NT2/D1 (cell line): ENCODE results near the gene PODXL2.

Source experiments
- DNase-seq: peaks from one replicate; pipeline ENCODE4 v3.0.0-alpha.2; 2011; ENCODE audit warnings: low read depth, low spot score
- H3K27me3 ChIP-seq: 2 replicates; pipeline ENCODE4 v1.6.0; 2011; ENCODE audit warnings: mild to moderate bottlenecking; ENCODE audit not compliant: insufficient read length, insufficient read depth
- H3K36me3 ChIP-seq: 2 replicates; pipeline ENCODE4 v1.6.1; 2011; ENCODE audit warnings: mild to moderate bottlenecking, low read length, mixed read lengths; ENCODE audit not compliant: insufficient read depth, insufficient read length
- H3K4me1 ChIP-seq: 2 replicates; pipeline ENCODE4 v1.5.1; 2011; ENCODE audit not compliant: insufficient read depth, insufficient read length
- H3K4me3 ChIP-seq: 2 replicates; pipeline ENCODE4 v1.5.1; 2011; ENCODE audit warnings: low read depth; ENCODE audit not compliant: insufficient read length
- H3K9ac ChIP-seq: 2 replicates; pipeline ENCODE4 v1.6.0; 2011; ENCODE audit warnings: low read depth; ENCODE audit not compliant: insufficient read length
- H3K9me3 ChIP-seq: 2 replicates; pipeline ENCODE4 v1.5.1; 2011; ENCODE audit warnings: mild to moderate bottlenecking, low read length; ENCODE audit not compliant: insufficient read depth
- SUZ12 ChIP-seq: IDR thresholded peaks from 2 replicates; pipeline ENCODE4 v1.6.1; 2011; ENCODE audit not compliant: insufficient read length, insufficient read depth; ENCODE audit errors: extremely low read depth
- YY1 ChIP-seq: IDR thresholded peaks from 2 replicates; pipeline ENCODE4 v1.6.1; 2011; ENCODE audit not compliant: insufficient read length, insufficient read depth
- ZNF274 ChIP-seq: IDR thresholded peaks from 2 replicates; pipeline ENCODE4 v1.6.1; 2011; ENCODE audit warnings: mild to moderate bottlenecking, low read depth, low read length

The PODXL2 gene

GRCh38 chr3:127622031-127622430, 7.0 kb upstream of the PODXL2 start:
- no peaks in the 10 kb centered on the region for H3K4me1 ChIP-seq
- TF ChIP-seq YY1 (no peak), SUZ12 (no peak), ZNF274 (no peak)
- H3K9ac ChIP-seq, result no peak overlapping the region
- H3K9me3 ChIP-seq, result no peaks in the 10 kb centered on the region
- no peak for DNase-seq
- H3K4me3 ChIP-seq, result no peak overlapping the region
- peaks cover 59% of the 10 kb centered on the region for H3K36me3 ChIP-seq
- H3K27me3 ChIP-seq, result peaks cover 10% of the 10 kb centered on the region

- Histone ChIP-seq H3K4me1 (no peaks in the 10 kb centered on the region), H3K9me3 (no peaks in the 10 kb centered on the region), H3K27me3 (peaks cover 20% of the 10 kb centered on the region), H3K4me3 (no peak overlapping the region), H3K9ac (no peak overlapping the region), H3K36me3 (peaks cover 50% of the 10 kb centered on the region)
- TF ChIP-seq SUZ12 (no peak), YY1 (no peak), ZNF274 (no peak)
- DNase-seq, result no peak
Observed at GRCh38 chr3:127622772-127623576, 6.0 kb upstream of the PODXL2 start.

GRCh38 chr3:127624063-127624462, 4.9 kb upstream of the PODXL2 start:
- no peak for TF ChIP-seq ZNF274
- no peak for TF ChIP-seq YY1
- no peak for TF ChIP-seq SUZ12
- DNase-seq, result no peak
- Histone ChIP-seq H3K4me1 (no peaks in the 10 kb centered on the region), H3K9me3 (peaks cover 7% of the 10 kb centered on the region; the same call in 1 of the 2 replicates), H3K9ac (no peak overlapping the region), H3K27me3 (peaks cover 28% of the 10 kb centered on the region), H3K4me3 (no peak overlapping the region), H3K36me3 (peaks cover 39% of the 10 kb centered on the region)

- Histone ChIP-seq H3K9me3 (peaks cover 7% of the 10 kb centered on the region; the same call in 1 of the 2 replicates), H3K9ac (no peak overlapping the region), H3K36me3 (peaks cover 21% of the 10 kb centered on the region), H3K27me3 (peaks cover 44% of the 10 kb centered on the region), H3K4me1 (peaks cover 7% of the 10 kb centered on the region), H3K4me3 (no peak overlapping the region)
- no peak for DNase-seq
- TF ChIP-seq ZNF274 (no peak), YY1 (no peak), SUZ12 (no peak)
Observed at GRCh38 chr3:127625821-127626220, 3.2 kb upstream of the PODXL2 start.

DNA sequence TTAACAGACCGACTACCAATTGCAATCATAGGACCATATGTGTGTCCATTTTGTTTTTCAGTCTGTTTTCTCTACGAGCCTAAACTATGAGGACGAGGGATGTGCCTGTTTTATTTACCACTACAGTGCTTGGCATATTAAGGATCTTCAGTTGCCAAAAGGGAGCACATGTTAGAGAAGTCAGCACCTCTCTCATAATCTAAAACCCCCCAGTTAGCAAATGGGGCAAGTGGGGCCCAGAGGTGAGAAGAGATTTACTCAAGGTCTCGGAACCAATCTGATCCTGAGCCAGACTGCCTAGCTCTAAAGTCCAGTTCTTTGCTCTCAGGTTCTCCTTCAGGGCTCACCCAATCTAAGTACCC, 578 bp upstream of the PODXL2 start:
- H3K4me3 ChIP-seq, result no peak overlapping the region
- H3K9ac ChIP-seq, result no peak overlapping the region
- TF ChIP-seq SUZ12 (no peak), ZNF274 (no peak), YY1 (no peak)
- peaks cover 47% of the 10 kb centered on the region for H3K27me3 ChIP-seq
- no peaks in the 10 kb centered on the region for H3K36me3 ChIP-seq
- no peak for DNase-seq
- peaks cover 7% of the 10 kb centered on the region for H3K4me1 ChIP-seq
- peaks cover 7% of the 10 kb centered on the region; the same call in 1 of the 2 replicates for H3K9me3 ChIP-seq

- H3K4me3 ChIP-seq, result peak overlapping the region; percentile 49
- peaks cover 47% of the 10 kb centered on the region for H3K27me3 ChIP-seq
- H3K9ac ChIP-seq, result peak overlapping the region; percentile 73
Observed at GRCh38 chr3:127629467-127630403, 750 bp downstream of the PODXL2 start.

More at GRCh38 chr3:127629467-127630403, 750 bp downstream of the PODXL2 start:
- TF ChIP-seq SUZ12 (no peak), YY1 (no peak)
- Histone ChIP-seq H3K9me3 (peaks cover 7% of the 10 kb centered on the region; the same call in 1 of the 2 replicates), H3K36me3 (no peaks in the 10 kb centered on the region), H3K4me1 (peaks cover 7% of the 10 kb centered on the region)
- no peak for DNase-seq
